Liver (tissue), 9 donors: ENCODE measurements around the gene EXOC4. TPM values are rescaled to one million over a fixed set of nuclear protein-coding genes. Genes with fewer than 3 reads are reported as not detected.

Experiments used
- DNase-seq: peaks from one replicate; pipeline ENCODE4 v3.0.0-alpha.2; 2017; ENCODE audit warnings: low spot score
- H3K27ac ChIP-seq, 2 donors: one replicate each; pipeline ENCODE4 v1.7.0; 2013; ENCODE audit warnings: inconsistent platforms in 2 of 2, low read length in 2 of 2, control low read depth in 1 of 2, low read depth in 1 of 2, mild to moderate bottlenecking in 1 of 2
- H3K27me3 ChIP-seq, 4 donors: one replicate each; pipeline versions ENCODE4 v1.6.1 to v1.7.0; 2013; ENCODE audit warnings: low read length in 3 of 4, inconsistent platforms in 1 of 4, mild to moderate bottlenecking in 1 of 4, moderate library complexity in 1 of 4; ENCODE audit not compliant: control insufficient read depth in 4 of 4, insufficient read depth in 4 of 4
- H3K36me3 ChIP-seq, 4 donors: one replicate each; pipeline versions ENCODE4 v1.6.1 to v1.7.0; 2013; ENCODE audit warnings: low read length in 3 of 4, mild to moderate bottlenecking in 3 of 4, low read depth in 1 of 4, moderate library complexity in 1 of 4; ENCODE audit not compliant: control insufficient read depth in 4 of 4, insufficient read depth in 3 of 4
- H3K4me1 ChIP-seq, 4 donors: one replicate each; pipeline versions ENCODE4 v1.6.1 to v1.7.0; 2013; ENCODE audit warnings: low read length in 3 of 4, mild to moderate bottlenecking in 3 of 4, moderate library complexity in 1 of 4; ENCODE audit not compliant: control insufficient read depth in 4 of 4, insufficient read depth in 4 of 4
- H3K4me3 ChIP-seq, 3 donors: one replicate each; pipeline versions ENCODE4 v1.6.1 to v1.7.0; 2013; ENCODE audit warnings: low read length in 3 of 3, control low read depth in 1 of 3, low read depth in 1 of 3, mild to moderate bottlenecking in 1 of 3
- H3K9ac ChIP-seq, 2 donors: one replicate each; pipeline ENCODE4 v1.7.0; 2013; ENCODE audit warnings: low read length in 2 of 2, mild to moderate bottlenecking in 2 of 2, moderate library complexity in 2 of 2, control low read depth in 1 of 2, low read depth in 1 of 2
- H3K9me3 ChIP-seq, 4 donors: one replicate each; pipeline versions ENCODE4 v1.6.1 to v1.7.0; 2013; ENCODE audit warnings: low read length in 3 of 4; ENCODE audit not compliant: control insufficient read depth in 4 of 4
- ATF3 ChIP-seq: IDR thresholded peaks from 2 replicates; pipeline ENCODE4 v1.6.1; 2016; ENCODE audit warnings: antibody characterized with exemption
- CTCF ChIP-seq: fragments of 150-350 bp; IDR thresholded peaks from 2 replicates; pipeline ENCODE4 v1.5.1; 2017; ENCODE audit warnings: improper control_type of control experiment, low read depth, low read length; ENCODE audit not compliant: missing input control
- EGR1 ChIP-seq, 2 donors: IDR thresholded peaks; 2 replicates each; pipeline ENCODE4 v1.6.1; 2016 to 2018; ENCODE audit warnings: antibody characterized with exemption in 2 of 2, low read depth in 2 of 2
- GABPA ChIP-seq, 2 donors: IDR thresholded peaks in 1 of 2; conservative IDR thresholded peaks in 1 of 2; 2 replicates each; pipeline ENCODE4 v1.6.1; 2016; ENCODE audit warnings: antibody characterized with exemption in 2 of 2, mild to moderate bottlenecking in 1 of 2, moderate library complexity in 1 of 2
- HNF4A ChIP-seq, 2 donors: conservative IDR thresholded peaks; 2 replicates each; pipeline ENCODE4 v1.6.1; 2016; ENCODE audit warnings: antibody characterized with exemption in 2 of 2, mild to moderate bottlenecking in 2 of 2
- HNF4G ChIP-seq: IDR thresholded peaks from 2 replicates; pipeline ENCODE4 v1.6.1; 2016; ENCODE audit warnings: antibody characterized with exemption
- JUND ChIP-seq, 2 donors: IDR thresholded peaks; 2 replicates each; pipeline ENCODE4 v1.6.1; 2016; ENCODE audit warnings: antibody characterized with exemption in 2 of 2
- NR2F2 ChIP-seq: IDR thresholded peaks from 2 replicates; pipeline ENCODE4 v1.6.1; 2016; ENCODE audit warnings: antibody characterized with exemption
- RAD21 ChIP-seq, 2 donors: IDR thresholded peaks; 2 replicates each; pipeline ENCODE4 v1.6.1; 2016; ENCODE audit warnings: antibody characterized with exemption in 2 of 2, mild to moderate bottlenecking in 2 of 2
- REST ChIP-seq: IDR thresholded peaks from 2 replicates; pipeline ENCODE4 v1.6.1; 2016; ENCODE audit warnings: antibody characterized with exemption, mild to moderate bottlenecking
- SP1 ChIP-seq: IDR thresholded peaks from 2 replicates; pipeline ENCODE4 v1.6.1; 2018; ENCODE audit warnings: antibody characterized with exemption, mild to moderate bottlenecking
- YY1 ChIP-seq: IDR thresholded peaks from 2 replicates; pipeline ENCODE4 v1.6.1; 2016; ENCODE audit warnings: antibody characterized with exemption, mild to moderate bottlenecking
- ZBTB33 ChIP-seq: IDR thresholded peaks from 2 replicates; pipeline ENCODE4 v1.6.1; 2016; ENCODE audit warnings: antibody characterized with exemption
- WGBS: extraction: QIAGEN DNeasy Blood & Tissue Kit; methylation state at CpG from one replicate; pipeline ENCODE4 v1.1.7; 2013; 5-methylcytosine and 5-hydroxymethylcytosine counted together
- polyA plus RNA-seq, 2 donors: library from polyadenylated mRNA; stranded (reverse) in 1 of 2; unstranded in 1 of 2; fragments of 200-250 nt in 1 of 2; fragments of >200 nt in 1 of 2; fragmentation: Nextera tagmentation in 1 of 2; extraction: Ambion mirVana in 1 of 2; gene quantifications; one replicate each; pipeline versions ENCODE4 v1.2.1 to v1.2.3, GENCODE V29; 2013 to 2015
- total RNA-seq, 2 donors: library from RNA; depleted of rRNA; stranded (reverse); fragments of >200 nt; gene quantifications; one replicate each; pipeline ENCODE4 v1.2.3, GENCODE V29; 2014
- donor health status: healthy.
- donor health status: healthy.
- donor health status: healthy.
- donor health status: healthy.
- donor health status: healthy.

The EXOC4 gene
- total and polyA plus RNA-seq, 4 donors, result 9.5 to 55.9 (median 23.6) TPM

- no peaks in the 10 kb centered on the region for H3K27me3 ChIP-seq
- DNase-seq, result no peak
- H3K36me3 ChIP-seq, result no peaks in the 10 kb centered on the region
- no peak overlapping the region for H3K9ac ChIP-seq
- H3K27ac ChIP-seq, result no peak overlapping the region
- H3K4me1 ChIP-seq, result no peaks in the 10 kb centered on the region
- 92% methylated on average over 5 of the region's 5 CpGs for WGBS
- H3K4me3 ChIP-seq, result no peak overlapping the region
- no peaks in the 10 kb centered on the region for H3K9me3 ChIP-seq
- TF ChIP-seq JUND (IDR thresholded peaks at IDR 0.05), result no peak
- TF ChIP-seq EGR1 (IDR thresholded peaks at IDR 0.05; ENCODE audit: low read depth in 2 of 2), result no peak
Measured at GRCh38 chr7:133693281-133693680, 440.4 kb downstream of the EXOC4 start.

- no peak for DNase-seq
- Histone ChIP-seq H3K9ac (no peak overlapping the region), H3K27me3 (no peaks in the 10 kb centered on the region), H3K36me3 (no peaks in the 10 kb centered on the region), H3K9me3 (no peaks in the 10 kb centered on the region), H3K27ac (no peak overlapping the region), H3K4me1 (no peaks in the 10 kb centered on the region), H3K4me3 (no peak overlapping the region)
- TF ChIP-seq NR2F2 (no peak), CTCF (no peak), SP1 (no peak), GABPA (IDR thresholded peaks at IDR 0.05 in 1 of 2, conservative IDR thresholded peaks at IDR 0.05 in 1 of 2) (no peak), HNF4G (no peak), JUND (IDR thresholded peaks at IDR 0.05) (no peak), REST (no peak), RAD21 (IDR thresholded peaks at IDR 0.05) (no peak), ATF3 (no peak)
- 94% methylated on average over 4 of the region's 4 CpGs for WGBS
Measured at GRCh38 chr7:133696056-133696455, 443.2 kb downstream of the EXOC4 start.

GRCh38 chr7:133697585-133697984, 444.7 kb downstream of the EXOC4 start:
- Histone ChIP-seq H3K27me3 (no peaks in the 10 kb centered on the region), H3K9me3 (no peaks in the 10 kb centered on the region), H3K4me1 (no peaks in the 10 kb centered on the region), H3K27ac (no peak overlapping the region), H3K36me3 (no peaks in the 10 kb centered on the region), H3K9ac (no peak overlapping the region), H3K4me3 (no peak overlapping the region)
- TF ChIP-seq JUND (IDR thresholded peaks at IDR 0.05), result no peak
- TF ChIP-seq ZBTB33, result no peak
- no peak for TF ChIP-seq YY1
- TF ChIP-seq HNF4A (conservative IDR thresholded peaks at IDR 0.05), result no peak
- TF ChIP-seq GABPA (IDR thresholded peaks at IDR 0.05 in 1 of 2, conservative IDR thresholded peaks at IDR 0.05 in 1 of 2), result no peak
- no peak for DNase-seq
- WGBS, result 96% methylated on average over 4 of the region's 4 CpGs
